Left ventricle myocardium inferior (tissue), 1 donor: Measurements from ENCODE around the gene DCTN4. TPM values are rescaled to one million over a fixed set of nuclear protein-coding genes. Genes with fewer than 3 reads are reported as not detected.
"Not testable (repeated sequence)": the region's sequence is repeated elsewhere in the genome, so short reads cannot be mapped to it uniquely, and the experiment has no call there.

Experiments used
- DNase-seq: peaks from one replicate; pipeline ENCODE4 v3.0.0-alpha.2; 2020
- H3K27ac ChIP-seq: fragments of 200-600 bp; replicated peaks from 2 replicates; pipeline ENCODE4 v1.8.0; 2021
- H3K27me3 ChIP-seq: fragments of 200-600 bp; 2 replicates; pipeline ENCODE4 v1.8.0; 2021; ENCODE audit warnings: low read depth
- H3K36me3 ChIP-seq: fragments of 200-600 bp; 2 replicates; pipeline ENCODE4 v1.8.0; 2021
- H3K4me1 ChIP-seq: fragments of 200-600 bp; 2 replicates; pipeline ENCODE4 v1.8.0; 2021
- H3K4me3 ChIP-seq: fragments of 200-600 bp; 2 replicates; pipeline ENCODE4 v1.8.0; 2021; ENCODE audit warnings: mild to moderate bottlenecking, moderate library complexity
- H3K9me3 ChIP-seq: fragments of 200-600 bp; replicated peaks from 2 replicates; pipeline ENCODE4 v1.8.0; 2021
- intact Hi-C: fragments of 100-400 bp; cut with micrococcal nuclease; formaldehyde crosslinking; loops from one replicate; pipeline ENCODE4 v1.11.0; 2022
- total RNA-seq: library from RNA; stranded (reverse); fragmentation: NEBNext Ultra II Directional; extraction: Animal tissue kit (Norgen Biotek cat#: 25700); gene quantifications from one replicate; pipeline ENCODE4 v1.2.1, GENCODE V29; 2021
- TF ChIP-seq, protein P1 (sequence below): fragments of 200-600 bp; IDR thresholded peaks from 2 replicates; pipeline ENCODE4 v1.8.0; 2021; ENCODE audit warnings: antibody characterized with exemption, mild to moderate bottlenecking, borderline replicate concordance
- donor health status: DM: no; HTN: yes; CAD: no; lungs with severe emphysema.

Gene DCTN4
- total RNA-seq, 1 donor from 2014 or later = 43.1 TPM

DNA sequence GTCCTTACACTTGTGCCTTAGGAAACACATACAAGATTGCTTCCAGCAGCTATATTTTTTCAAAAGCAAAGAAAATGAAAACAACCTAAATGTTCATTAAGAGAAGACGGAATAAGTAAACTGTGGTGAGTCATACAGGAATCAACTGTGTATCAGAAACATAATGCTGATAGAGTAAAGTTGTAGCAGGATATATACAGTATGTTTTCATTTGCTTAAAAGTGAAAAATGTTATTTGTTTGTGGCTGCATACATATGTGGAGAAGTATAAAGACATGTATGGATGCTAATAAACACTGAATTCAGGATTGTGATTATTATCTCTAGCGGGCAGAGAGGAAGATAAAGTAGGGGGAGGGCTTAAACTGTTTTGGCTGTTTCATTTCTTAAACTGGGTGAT is 8.3 kb downstream of the DCTN4 start:
- Histone ChIP-seq H3K36me3 (peaks cover 58% of the 10 kb centered on the region), H3K27me3 (no peaks in the 10 kb centered on the region), H3K9me3 (no peaks in the 10 kb centered on the region), H3K27ac (no peak overlapping the region), H3K4me3 (no peak overlapping the region), H3K4me1 (peaks cover 49% of the 10 kb centered on the region)
- intact Hi-C loops = no loop called here
- TF ChIP-seq, protein P1, sequence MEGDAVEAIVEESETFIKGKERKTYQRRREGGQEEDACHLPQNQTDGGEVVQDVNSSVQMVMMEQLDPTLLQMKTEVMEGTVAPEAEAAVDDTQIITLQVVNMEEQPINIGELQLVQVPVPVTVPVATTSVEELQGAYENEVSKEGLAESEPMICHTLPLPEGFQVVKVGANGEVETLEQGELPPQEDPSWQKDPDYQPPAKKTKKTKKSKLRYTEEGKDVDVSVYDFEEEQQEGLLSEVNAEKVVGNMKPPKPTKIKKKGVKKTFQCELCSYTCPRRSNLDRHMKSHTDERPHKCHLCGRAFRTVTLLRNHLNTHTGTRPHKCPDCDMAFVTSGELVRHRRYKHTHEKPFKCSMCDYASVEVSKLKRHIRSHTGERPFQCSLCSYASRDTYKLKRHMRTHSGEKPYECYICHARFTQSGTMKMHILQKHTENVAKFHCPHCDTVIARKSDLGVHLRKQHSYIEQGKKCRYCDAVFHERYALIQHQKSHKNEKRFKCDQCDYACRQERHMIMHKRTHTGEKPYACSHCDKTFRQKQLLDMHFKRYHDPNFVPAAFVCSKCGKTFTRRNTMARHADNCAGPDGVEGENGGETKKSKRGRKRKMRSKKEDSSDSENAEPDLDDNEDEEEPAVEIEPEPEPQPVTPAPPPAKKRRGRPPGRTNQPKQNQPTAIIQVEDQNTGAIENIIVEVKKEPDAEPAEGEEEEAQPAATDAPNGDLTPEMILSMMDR = no peak
- no peak for DNase-seq

DNA sequence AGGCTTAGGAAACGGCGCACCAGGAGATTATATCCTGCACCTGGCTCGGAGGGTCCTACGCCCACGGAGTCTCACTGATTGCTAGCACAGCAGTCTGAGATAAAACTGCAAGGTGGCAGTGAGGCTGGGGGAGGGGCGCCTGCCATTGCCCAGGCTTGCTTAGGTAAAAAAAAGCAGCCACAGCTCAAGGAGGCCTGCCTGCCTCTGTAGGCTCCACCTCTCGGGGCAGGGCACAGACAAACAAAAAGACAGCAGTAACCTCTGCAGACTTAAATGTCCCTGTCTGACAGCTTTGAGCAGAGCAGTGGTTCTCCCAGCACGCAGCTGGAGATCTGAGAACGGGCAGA is 15.7 kb downstream of the DCTN4 start:
- DNase-seq, H3K27ac ChIP-seq, H3K4me3 ChIP-seq, intact Hi-C loops, H3K27me3 ChIP-seq, H3K9me3 ChIP-seq: not testable (repeated sequence)
- Histone ChIP-seq H3K36me3 (peaks cover 21% of the 10 kb centered on the region), H3K4me1 (peaks cover 25% of the 10 kb centered on the region)

DNA sequence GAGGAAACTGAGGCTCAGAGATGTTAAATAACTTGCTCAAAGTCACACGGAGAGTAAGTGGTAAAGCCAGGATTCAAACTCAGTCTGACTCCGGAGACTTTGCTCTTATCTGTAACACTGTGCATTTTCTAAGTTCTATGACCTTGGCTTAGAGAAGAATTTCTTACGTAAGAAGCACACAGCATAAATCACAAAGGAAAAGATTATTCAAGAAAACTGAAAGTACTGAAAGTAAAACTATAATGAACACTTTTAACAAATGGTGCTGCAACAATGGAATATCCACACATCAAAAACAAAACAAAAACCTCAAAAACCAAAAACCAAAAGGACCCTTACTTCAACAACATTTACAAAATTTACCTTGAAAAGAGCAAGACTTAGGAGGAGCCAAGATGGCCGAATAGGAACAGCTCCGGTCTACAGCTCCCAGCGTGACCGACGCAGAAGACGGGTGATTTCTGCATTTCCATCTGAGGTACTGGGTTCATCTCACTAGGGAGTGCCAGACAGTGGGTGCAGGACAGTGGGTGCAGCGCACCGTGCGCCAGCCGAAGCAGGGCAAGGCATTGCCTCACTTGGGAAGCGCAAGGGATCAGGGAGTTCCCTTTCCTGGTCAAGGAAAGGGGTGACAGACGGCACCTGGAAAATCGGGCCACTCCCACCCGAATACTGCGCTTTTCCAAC is 16.2 kb downstream of the DCTN4 start:
- peaks cover 21% of the 10 kb centered on the region for H3K36me3 ChIP-seq
- intact Hi-C loops, H3K27me3 ChIP-seq, DNase-seq, H3K9me3 ChIP-seq, H3K4me3 ChIP-seq: not testable (repeated sequence)
- H3K4me1 ChIP-seq = peaks cover 30% of the 10 kb centered on the region
- peak overlapping the region; percentile 6 for H3K27ac ChIP-seq

DNA sequence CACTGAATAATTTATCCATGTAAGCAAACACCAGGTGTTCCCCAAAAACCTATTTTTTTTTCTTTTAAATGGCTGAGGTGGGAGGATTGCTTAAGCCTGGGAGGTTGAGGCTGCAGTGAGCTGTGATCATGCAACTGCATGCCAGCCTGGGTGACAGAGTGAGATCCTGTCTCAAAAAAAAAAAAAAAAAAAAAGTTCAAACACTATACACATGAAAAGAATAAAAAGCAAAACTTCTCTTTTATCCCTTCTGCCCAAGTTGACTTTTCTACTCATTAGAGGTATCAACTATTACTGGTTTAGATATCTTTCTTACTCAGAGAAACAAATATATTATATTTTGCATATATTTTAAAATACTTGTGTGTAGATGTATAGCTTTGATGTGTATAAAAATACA is 17.8 kb downstream of the DCTN4 start:
- DNase-seq = no peak
- no peaks in the 10 kb centered on the region for H3K27me3 ChIP-seq
- TF ChIP-seq, protein P1 = no peak
- peaks cover 11% of the 10 kb centered on the region for H3K9me3 ChIP-seq
- H3K27ac ChIP-seq = no peak overlapping the region
- peaks cover 33% of the 10 kb centered on the region for H3K4me1 ChIP-seq
- H3K36me3 ChIP-seq = peaks cover 31% of the 10 kb centered on the region
- intact Hi-C loops = no loop called here
- H3K4me3 ChIP-seq = no peak overlapping the region

DNA sequence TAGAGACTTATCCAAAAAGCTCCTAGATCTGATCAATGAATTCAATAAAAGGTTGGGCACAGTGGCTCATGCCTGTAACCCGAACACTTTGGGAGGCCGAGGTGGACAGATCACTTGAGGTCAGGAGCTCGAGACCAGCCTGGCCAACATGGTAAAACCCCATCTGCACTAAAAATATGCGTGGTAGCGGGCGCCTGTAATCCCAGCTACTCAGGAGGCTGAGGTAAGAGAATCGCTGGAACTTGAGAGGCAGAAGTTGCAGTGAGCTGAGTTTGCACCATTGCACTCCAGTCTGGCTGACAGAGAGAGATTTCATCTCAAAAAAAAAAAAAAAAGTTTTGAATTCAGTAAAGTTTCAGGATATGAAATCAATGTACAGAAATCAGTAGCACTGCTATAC is 20.0 kb downstream of the DCTN4 start:
- H3K4me1 ChIP-seq = peaks cover 40% of the 10 kb centered on the region
- H3K9me3 ChIP-seq = peaks cover 17% of the 10 kb centered on the region
- H3K4me3 ChIP-seq = no peak overlapping the region
- TF ChIP-seq, protein P1 = no peak
- DNase-seq = no peak
- H3K27ac ChIP-seq = no peak overlapping the region
- H3K36me3 ChIP-seq = peaks cover 44% of the 10 kb centered on the region
- intact Hi-C loops = no loop called here
- no peaks in the 10 kb centered on the region for H3K27me3 ChIP-seq

DNA sequence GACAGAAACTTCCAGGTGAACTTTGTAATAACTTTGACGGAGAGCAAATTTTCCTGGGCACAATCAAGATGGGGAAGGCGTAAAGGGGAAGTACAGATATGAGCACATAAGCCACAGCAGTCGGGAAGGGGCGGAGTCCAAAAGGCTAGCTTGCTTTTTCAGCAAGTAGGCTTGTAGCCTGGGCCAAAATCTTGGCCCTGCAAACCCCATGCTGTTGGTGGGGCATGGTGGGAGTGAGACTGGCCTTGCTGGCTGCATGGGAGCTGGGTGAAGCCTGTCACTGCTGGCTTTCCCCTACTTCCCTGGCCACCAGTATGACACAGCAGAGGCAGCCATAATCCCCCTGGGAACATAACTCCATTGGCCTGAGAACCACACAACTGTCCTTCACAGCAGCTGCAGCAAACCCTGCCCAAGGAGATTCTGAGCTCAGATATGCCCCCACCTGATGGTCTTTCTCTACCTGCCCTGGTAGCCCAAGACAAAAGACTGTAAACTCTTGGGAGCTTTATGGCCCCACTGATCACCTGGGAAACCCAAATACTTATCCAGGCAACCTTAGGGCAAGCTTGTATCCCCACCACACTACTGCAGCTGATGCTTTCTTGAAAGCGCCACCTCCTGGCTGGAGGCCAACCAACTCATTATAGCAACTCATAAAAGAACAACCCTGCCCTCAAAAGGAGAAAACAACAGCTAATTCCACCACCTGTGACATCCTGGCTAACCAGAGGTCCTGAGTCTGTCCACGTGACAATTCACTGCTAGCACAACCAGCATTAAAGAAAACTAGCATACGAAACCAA is 24.0 kb downstream of the DCTN4 start:
- Histone ChIP-seq H3K27ac (peak overlapping the region; percentile 47), H3K27me3 (no peaks in the 10 kb centered on the region), H3K4me1 (peaks cover 28% of the 10 kb centered on the region), H3K36me3 (peaks cover 62% of the 10 kb centered on the region), H3K9me3 (peaks cover 17% of the 10 kb centered on the region), H3K4me3 (no peak overlapping the region)
- TF ChIP-seq, protein P1 = no peak
- DNase-seq = peak; percentile 57
- intact Hi-C loops = no loop called here
